Measurements from ENCODE around the gene LRRC41. TPM values are rescaled to one million over a fixed set of nuclear protein-coding genes. Genes with fewer than 3 reads are reported as not detected.
A peak's percentile ranks its signal among the peaks of the same experiment; 100 is the strongest.
"Not testable (repeated sequence)": the region's sequence is repeated elsewhere in the genome, so short reads cannot be mapped to it uniquely, and the experiment has no call there.

LRRC41 gene
- total and polyA plus RNA-seq, 10 donors, result 13.3 to 57.2 (median 40.7) TPM

GRCh38 chr1:46325285-46326076 is 22.1 kb upstream of the LRRC41 start:
- H3K27me3 ChIP-seq (replicated peaks in 1 of 7); H3K36me3 ChIP-seq; intact Hi-C loops (cut with DNase I; ENCODE audit: low total_unique reads); DNase-seq; H3K4me3 ChIP-seq; H3K4me1 ChIP-seq: not testable (repeated sequence)
- WGBS, 5 donors, result 77 to 87% (median 83%) methylated on average over 11 of the region's 11 CpGs
- H3K27ac ChIP-seq, result peak overlapping the region in 3 of 8 donors; percentile 50 to 72 (median 70)
- peaks cover 0 to 11% (median 0%) of the 10 kb centered on the region in 8 donors for H3K9me3 ChIP-seq

GRCh38 chr1:46322191-46322590 is 18.8 kb upstream of the LRRC41 start:
- 82 to 97% (median 94%) methylated on average over 6 of the region's 6 CpGs for WGBS, 5 donors
- Histone ChIP-seq H3K9me3 (peaks cover 0 to 11% (median 0%) of the 10 kb centered on the region in 8 donors), H3K36me3 (peaks cover 0 to 19% (median 5%) of the 10 kb centered on the region in 6 donors)
- H3K4me1 ChIP-seq; H3K27ac ChIP-seq; H3K4me3 ChIP-seq; intact Hi-C loops (cut with DNase I; ENCODE audit: low total_unique reads); H3K27me3 ChIP-seq (replicated peaks in 1 of 7); DNase-seq: not testable (repeated sequence)

- H3K27ac ChIP-seq; H3K4me3 ChIP-seq; H3K9me3 ChIP-seq; DNase-seq; H3K27me3 ChIP-seq (replicated peaks in 1 of 7); H3K4me1 ChIP-seq; intact Hi-C loops (cut with DNase I; ENCODE audit: low total_unique reads): not testable (repeated sequence)
- WGBS, 5 donors, result 85 to 95% (median 90%) methylated on average over 10 to 13 of the region's 13 CpGs
- peaks cover 0 to 39% (median 23%) of the 10 kb centered on the region in 6 donors for H3K36me3 ChIP-seq
These were observed 16.8 kb upstream of the LRRC41 start for GRCh38 chr1:46319960-46320914.

GRCh38 chr1:46319301-46319700 is 15.9 kb upstream of the LRRC41 start:
- 91 to 97% (median 93%) methylated on average over 6 of the region's 6 CpGs for WGBS, 5 donors
- DNase-seq, result not testable (repeated sequence)

GRCh38 chr1:46317323-46317722 is 13.9 kb upstream of the LRRC41 start:
- WGBS, 5 donors, result 91 to 100% (median 95%) methylated on average over 1 of the region's 1 CpG
- no peak for DNase-seq
- Histone ChIP-seq H3K36me3 (peaks cover 0 to 68% (median 52%) of the 10 kb centered on the region in 6 donors), H3K4me1 (no peaks in the 10 kb centered on the region), H3K27me3 (replicated peaks in 1 of 7) (no peaks in the 10 kb centered on the region), H3K9me3 (no peaks in the 10 kb centered on the region), H3K4me3 (no peak overlapping the region), H3K27ac (no peak overlapping the region)
- intact Hi-C loops (cut with DNase I; ENCODE audit: low total_unique reads), result no loop called here
- no peak for TF ChIP-seq POLR2A (IDR thresholded peaks at IDR 0.05)
- no peak for TF ChIP-seq CTCF (IDR thresholded peaks at IDR 0.05 in 8 of 11, conservative IDR thresholded peaks at IDR 0.05 in 3 of 11)
- no peak for TF ChIP-seq POLR2AphosphoS5 (IDR thresholded peaks at IDR 0.05)

More at GRCh38 chr1:46319301-46319700, 15.9 kb upstream of the LRRC41 start:
- H3K4me1 ChIP-seq; H3K27me3 ChIP-seq (replicated peaks in 1 of 7); intact Hi-C loops (cut with DNase I; ENCODE audit: low total_unique reads); H3K27ac ChIP-seq; H3K4me3 ChIP-seq; H3K9me3 ChIP-seq: not testable (repeated sequence)
- peaks cover 0 to 48% (median 32%) of the 10 kb centered on the region in 6 donors for H3K36me3 ChIP-seq

Measured in spleen (tissue), 11 donors.